HG03095 (cell line): ENCODE data around the gene VIPR2.

Source experiments
- ATAC-seq: cut with Tn5 transposase; IDR thresholded peaks from one replicate; pipeline ENCODE4 v1.9.1; 2021; ENCODE audit warnings: moderate library complexity; ENCODE audit not compliant: unreplicated experiment

Gene VIPR2

GRCh38 chr7:159047536-159047935, 97.1 kb downstream of the VIPR2 start:
- ATAC-seq: no peak

GRCh38 chr7:159046300-159046699, 98.4 kb downstream of the VIPR2 start:
- ATAC-seq: no peak

- no peak for ATAC-seq
Observed at GRCh38 chr7:159045839-159046238, 98.8 kb downstream of the VIPR2 start.

GRCh38 chr7:159042581-159043101, 102.0 kb downstream of the VIPR2 start:
- no peak for ATAC-seq

DNA sequence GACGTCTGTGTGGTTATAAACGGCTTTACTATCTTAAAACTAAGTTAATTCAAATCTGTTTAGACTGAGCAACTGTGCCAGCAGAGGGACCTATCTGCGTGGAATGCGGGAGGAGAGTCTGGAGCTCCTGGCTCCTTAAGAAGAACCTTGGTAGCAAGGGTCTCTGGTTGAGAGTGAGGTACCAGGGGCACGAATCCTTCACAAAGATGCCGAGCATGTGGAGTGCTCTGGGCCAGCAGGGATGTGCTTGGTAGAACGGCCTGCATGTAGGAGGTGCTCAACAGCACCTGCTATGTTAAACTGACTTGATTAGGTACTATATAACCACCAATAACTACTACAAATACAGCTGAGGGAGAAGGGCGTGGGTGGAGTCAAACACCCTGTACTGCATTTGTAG, 102.6 kb downstream of the VIPR2 start:
- no peak for ATAC-seq

DNA sequence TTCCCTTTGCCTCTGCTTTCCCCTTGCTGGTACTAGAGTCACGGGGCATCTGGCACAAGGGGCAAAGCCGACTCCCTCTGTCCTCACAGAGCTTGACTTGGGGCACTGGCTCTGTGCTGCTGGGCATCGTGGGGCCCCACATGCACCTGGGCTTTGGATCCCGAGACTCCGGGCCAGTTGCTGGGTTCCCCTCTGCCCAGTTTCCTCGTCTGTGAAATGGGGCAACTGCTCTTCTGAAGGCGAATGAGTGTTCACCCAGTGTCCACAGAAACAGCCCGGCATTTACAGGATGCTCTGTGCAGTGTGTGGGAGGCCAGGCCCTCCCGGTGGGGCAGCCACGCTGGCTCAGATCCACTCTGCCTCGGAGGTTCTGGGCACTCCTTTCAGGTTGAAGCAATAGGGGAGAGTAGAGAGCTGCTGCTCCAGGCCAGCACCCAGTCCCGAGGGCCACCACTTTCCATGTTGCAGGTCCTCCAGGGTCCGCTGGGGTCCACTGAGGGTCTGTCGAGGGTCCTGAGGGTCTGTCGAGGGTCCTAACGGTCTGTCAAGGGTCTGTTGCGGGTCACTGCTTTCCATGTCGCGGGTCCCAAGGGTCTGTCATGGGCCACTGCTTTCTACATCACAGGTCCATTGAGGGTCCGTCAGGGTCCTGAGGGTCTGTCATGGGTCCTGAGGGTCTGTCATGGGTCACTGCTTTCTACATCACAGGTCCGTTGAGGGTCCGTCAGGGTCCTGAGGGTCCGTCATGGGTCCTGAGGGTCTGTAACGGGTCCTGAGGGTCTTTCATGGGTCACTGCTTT, 103.6 kb downstream of the VIPR2 start:
- ATAC-seq: no peak

DNA sequence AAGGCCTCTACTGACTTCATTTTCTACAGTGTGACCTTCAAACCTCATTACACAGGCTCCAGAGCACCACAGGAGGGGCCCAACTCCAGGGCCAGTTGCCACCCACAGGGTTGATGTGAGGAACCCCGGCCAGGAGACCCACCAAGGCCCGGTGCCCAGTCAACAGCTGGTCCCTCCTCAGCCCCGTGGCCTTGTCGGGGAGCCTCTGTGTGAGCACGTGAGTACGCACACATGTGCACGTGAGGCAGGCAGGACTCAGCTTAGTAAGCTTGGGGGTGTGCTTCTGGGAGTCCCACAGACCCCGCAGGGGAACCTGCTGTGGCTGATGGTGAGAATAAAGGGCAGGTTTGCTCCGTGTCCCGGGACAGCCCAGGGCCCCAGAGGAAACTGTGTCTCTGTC, 104.5 kb downstream of the VIPR2 start:
- ATAC-seq: no peak

GRCh38 chr7:159039716-159040115, 105.0 kb downstream of the VIPR2 start:
- no peak for ATAC-seq

DNA sequence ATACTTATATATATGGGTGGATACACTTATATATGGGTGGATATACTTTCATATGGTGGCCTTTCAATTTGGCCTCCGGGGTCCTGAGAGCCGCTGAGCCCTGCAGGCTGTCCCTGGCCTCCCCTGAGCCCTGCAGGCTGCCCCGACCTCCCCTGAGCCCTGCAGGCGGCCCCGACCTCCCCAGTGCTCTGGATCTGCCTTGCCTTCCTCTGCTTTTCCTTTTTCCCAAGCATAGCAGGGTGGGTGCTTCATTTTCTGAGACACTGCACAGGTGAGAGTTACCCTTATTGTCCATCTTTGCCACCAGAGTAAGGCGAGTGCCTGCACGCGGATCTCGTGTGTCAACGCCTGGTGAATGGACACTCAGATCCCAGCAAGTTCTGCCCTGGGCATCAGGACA, 106.6 kb downstream of the VIPR2 start:
- no peak for ATAC-seq

- ATAC-seq: no peak
Observed at GRCh38 chr7:159036916-159037605, 107.6 kb downstream of the VIPR2 start.

DNA sequence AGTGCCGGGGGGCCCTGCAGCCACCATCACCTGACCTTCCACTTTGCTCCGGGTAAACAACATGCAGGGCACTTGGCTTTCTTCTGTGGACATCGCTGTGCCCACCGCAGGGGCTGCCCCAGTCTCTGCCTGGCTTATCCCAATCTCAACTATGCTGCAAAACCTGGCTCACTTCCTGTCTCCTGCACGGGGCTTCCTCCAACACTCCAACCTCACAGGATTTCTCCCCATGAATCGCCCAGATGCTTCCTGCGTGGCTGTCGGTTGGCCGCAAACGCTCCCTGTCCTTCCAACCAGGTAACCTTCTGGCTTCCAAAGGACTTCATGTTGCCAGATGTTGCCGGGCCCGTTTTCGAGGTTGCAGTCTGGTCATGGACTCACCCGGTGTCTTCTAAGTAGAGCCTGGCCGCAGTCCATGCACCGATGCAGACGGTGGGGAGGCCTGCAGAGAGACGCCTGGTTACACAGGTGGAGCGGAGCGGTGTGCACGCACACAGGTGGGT, 109.0 kb downstream of the VIPR2 start:
- no peak for ATAC-seq

GRCh38 chr7:159034988-159035387, 109.7 kb downstream of the VIPR2 start:
- ATAC-seq: no peak

DNA sequence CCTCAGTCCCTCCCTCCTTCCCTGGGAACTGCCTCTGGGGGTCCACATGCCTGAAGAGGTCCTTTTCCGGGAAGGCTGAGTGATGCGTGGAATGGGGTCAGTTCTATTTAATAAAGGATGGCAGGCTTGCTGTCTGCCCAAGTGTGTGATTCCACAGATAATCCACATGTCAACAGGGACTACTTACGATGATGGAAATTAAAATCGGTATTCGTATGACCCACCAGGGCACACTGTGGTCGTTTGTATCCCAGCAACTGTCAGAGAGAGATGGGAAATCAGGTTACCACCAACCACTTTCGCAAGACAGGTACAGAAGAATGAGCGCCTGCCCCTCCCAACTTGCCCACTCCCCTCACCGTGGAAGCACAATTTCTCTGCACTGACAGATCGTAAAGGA, 110.3 kb downstream of the VIPR2 start:
- ATAC-seq: no peak

DNA sequence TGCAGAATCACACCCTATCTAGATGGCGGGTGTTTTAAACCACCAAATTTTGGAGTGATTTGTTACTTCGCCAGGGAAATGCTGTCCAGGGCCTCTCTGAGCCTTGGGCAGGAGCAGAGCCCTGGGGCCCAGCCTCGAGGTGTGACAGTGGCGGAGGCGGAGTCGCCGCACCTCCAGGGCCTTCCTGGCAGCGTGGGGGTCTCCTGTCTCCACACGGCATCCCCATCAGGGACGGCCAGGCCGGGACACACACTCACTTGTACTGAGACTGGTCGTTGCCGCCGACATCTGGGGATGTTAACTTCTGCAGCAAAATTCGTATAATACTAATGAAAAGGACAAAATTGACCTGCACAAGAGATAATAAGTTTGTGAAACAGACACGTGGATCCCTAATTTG, 110.7 kb downstream of the VIPR2 start:
- ATAC-seq: no peak

GRCh38 chr7:159033473-159033825, 111.2 kb downstream of the VIPR2 start:
- no peak for ATAC-seq

DNA sequence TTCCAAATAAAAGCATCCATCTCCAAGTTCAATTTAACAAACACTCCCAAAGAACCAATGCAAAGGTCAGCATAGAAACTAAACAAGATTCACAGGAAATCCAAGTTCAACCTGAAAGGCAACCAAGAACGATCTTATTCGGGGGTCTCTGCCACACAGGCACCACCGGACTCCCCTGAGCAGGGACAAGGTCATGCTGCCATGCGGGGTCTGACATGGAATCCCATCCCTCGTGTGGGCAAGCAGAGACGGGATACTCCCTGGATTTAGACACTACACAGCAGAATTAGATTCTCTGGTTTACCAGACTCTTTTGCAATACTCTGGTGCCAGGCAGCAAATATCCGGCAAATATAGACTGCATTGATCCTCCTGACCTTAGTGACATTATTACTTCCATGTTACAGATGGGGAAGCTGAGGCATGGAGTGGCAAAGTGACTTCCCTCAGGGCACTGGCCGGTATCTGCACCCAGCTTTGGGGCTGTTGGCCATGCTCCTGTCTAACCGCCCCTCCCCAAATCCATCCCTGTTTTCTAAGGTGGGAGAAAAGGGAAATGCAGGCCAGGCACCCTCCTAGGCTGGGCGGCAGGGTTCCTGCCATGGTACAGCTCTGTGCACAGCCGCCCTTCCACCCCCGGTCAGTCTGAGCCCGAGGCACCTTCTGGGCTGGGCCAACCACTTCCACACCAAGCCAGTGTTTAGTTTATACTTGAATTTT, 111.8 kb downstream of the VIPR2 start:
- no peak for ATAC-seq

DNA sequence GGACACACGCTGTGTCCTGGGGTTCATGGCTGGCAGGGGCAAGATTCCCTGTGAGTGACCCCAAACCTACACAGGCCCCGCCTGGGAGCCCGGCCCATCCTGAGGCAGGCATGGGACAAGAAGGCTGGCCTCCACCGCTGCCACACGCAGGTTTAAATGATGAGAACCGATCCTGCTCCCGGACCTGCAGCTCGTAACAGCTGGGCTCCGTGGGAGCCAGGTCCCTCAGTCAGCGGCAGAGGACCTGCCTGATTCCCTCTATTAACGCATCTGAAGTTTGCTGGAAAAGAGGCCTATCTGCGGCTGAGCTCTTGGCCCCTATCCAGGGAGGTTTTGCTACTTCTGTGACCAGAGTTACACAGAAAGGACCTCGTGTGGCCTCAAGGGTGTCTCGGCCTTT, 112.3 kb downstream of the VIPR2 start:
- ATAC-seq: no peak

- ATAC-seq: no peak
Observed at GRCh38 chr7:159031750-159032149, 112.9 kb downstream of the VIPR2 start.

DNA sequence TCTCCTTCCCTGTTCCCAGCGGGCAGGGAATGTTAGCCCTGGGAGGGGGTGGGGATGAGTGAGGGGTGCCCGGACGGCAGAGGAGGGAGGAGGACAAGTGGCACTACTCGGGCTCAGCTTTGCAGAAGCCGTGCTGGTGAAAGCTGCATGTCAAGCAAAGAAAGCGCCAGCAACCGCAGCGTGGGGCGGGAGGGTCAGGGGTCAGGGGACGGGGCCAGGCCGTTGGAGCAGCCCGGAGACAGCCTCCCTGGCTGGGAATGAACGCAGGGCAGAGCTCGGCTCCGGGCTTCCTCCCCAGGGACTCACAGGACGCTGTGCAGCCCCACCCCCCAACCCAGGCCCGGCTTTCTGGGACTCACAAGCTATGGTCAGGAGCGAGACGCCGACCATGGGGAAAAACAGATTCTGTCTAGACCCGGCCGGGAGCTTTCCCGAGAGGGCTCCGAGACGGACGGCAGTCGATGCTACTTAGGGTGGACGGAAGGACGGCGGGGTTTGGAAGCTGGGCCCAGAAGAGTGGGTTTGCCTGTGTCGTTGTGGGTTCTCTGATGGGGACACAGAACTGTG, 113.4 kb downstream of the VIPR2 start:
- no peak for ATAC-seq

- no peak for ATAC-seq
Observed at GRCh38 chr7:159030490-159031134, 114.1 kb downstream of the VIPR2 start.
